Thyroid gland (tissue), 4 donors: ENCODE results near the gene GANC. TPM values are rescaled to one million over a fixed set of nuclear protein-coding genes. Genes with fewer than 3 reads are reported as not detected.
"Not testable (repeated sequence)": the region's sequence is repeated elsewhere in the genome, so short reads cannot be mapped to it uniquely, and the experiment has no call there.

Experiments
- DNase-seq, 2 donors: peaks; one replicate each; pipeline ENCODE4 v3.0.0-alpha.2; 2019
- H3K27ac ChIP-seq, 3 donors: fragments of 200-600 bp; sonication (generic); 1 replicate in 2 of 3; 2 replicates in 1 of 3; pipeline ENCODE4 v1.5.1; 2016 to 2019; ENCODE audit warnings: mild to moderate bottlenecking in 1 of 3, moderate library complexity in 1 of 3
- H3K27me3 ChIP-seq: fragments of 200-600 bp; sonication (generic); one replicate; pipeline ENCODE4 v1.5.1; 2019
- H3K36me3 ChIP-seq, 2 donors: fragments of 200-600 bp; sonication (generic); one replicate each; pipeline ENCODE4 v1.5.1; 2016 to 2019
- H3K4me1 ChIP-seq, 2 donors: fragments of 200-600 bp; sonication (generic); one replicate each; pipeline ENCODE4 v1.5.1; 2017 to 2019
- H3K4me3 ChIP-seq, 3 donors: fragments of 200-600 bp; sonication (generic); replicated peaks in 1 of 3; 1 replicate in 2 of 3; 2 replicates in 1 of 3; pipeline ENCODE4 v1.5.1; 2016; ENCODE audit warnings: mild to moderate bottlenecking in 1 of 3
- H3K9me3 ChIP-seq: fragments of 200-600 bp; sonication (generic); one replicate; pipeline ENCODE4 v1.5.1; 2017
- CTCF ChIP-seq, 6 experiments: fragments of 200-600 bp in 3 of 6; fragments of 450-650 bp in 3 of 6; sonication (generic) in 3 of 6; IDR thresholded peaks; one replicate each; pipeline ENCODE4 v1.5.1; 2016 to 2019; ENCODE audit warnings: antibody characterized with exemption in 6 of 6, mild to moderate bottlenecking in 2 of 6, inconsistent platforms in 1 of 6, moderate library complexity in 1 of 6
- POLR2A ChIP-seq, 2 donors: fragments of 450-650 bp; IDR thresholded peaks; one replicate each; pipeline ENCODE4 v1.6.1; 2017; ENCODE audit warnings: antibody characterized with exemption in 2 of 2, mild to moderate bottlenecking in 2 of 2, moderate library complexity in 1 of 2
- WGBS, 2 donors: methylation state at CpG; one replicate each; pipeline ENCODE4 v1.1.5; 2017; 5-methylcytosine and 5-hydroxymethylcytosine counted together
- intact Hi-C: fragments of 100-400 bp; cut with DNase I; formaldehyde crosslinking; loops from one replicate; pipeline ENCODE4 v1.15.1; 2023
- total RNA-seq, 4 donors: library from RNA; depleted of rRNA; stranded (reverse); fragments of >200 nt; gene quantifications; one replicate each; pipeline ENCODE4 v1.2.3, GENCODE V29; 2016

Gene GANC
- total RNA-seq, 4 donors from 2014 or later, result 19.9 to 49.4 (median 22.2) TPM

- H3K4me3 ChIP-seq, result no peak overlapping the region
- H3K9me3 ChIP-seq, result no peaks in the 10 kb centered on the region
- TF ChIP-seq CTCF (IDR thresholded peaks at IDR 0.05) (no peak), POLR2A (IDR thresholded peaks at IDR 0.05) (no peak)
- no peak overlapping the region for H3K27ac ChIP-seq
- no peak for DNase-seq
- WGBS, 2 donors, result 92% methylated on average over 1 of the region's 1 CpG
- H3K27me3 ChIP-seq, result no peaks in the 10 kb centered on the region
- intact Hi-C loops, result no loop called here
- H3K36me3 ChIP-seq, result peaks cover 0 to 12% of the 10 kb centered on the region in 2 donors
- no peaks in the 10 kb centered on the region for H3K4me1 ChIP-seq
Measured at GRCh38 chr15:42314818-42315217, 41.8 kb downstream of the GANC start.

- no peak for DNase-seq
- Histone ChIP-seq H3K27ac (no peak overlapping the region), H3K27me3 (no peaks in the 10 kb centered on the region), H3K36me3 (peaks cover 0 to 8% of the 10 kb centered on the region in 2 donors), H3K4me1 (no peaks in the 10 kb centered on the region), H3K4me3 (no peak overlapping the region), H3K9me3 (no peaks in the 10 kb centered on the region)
- TF ChIP-seq CTCF (IDR thresholded peaks at IDR 0.05) (no peak), POLR2A (IDR thresholded peaks at IDR 0.05) (no peak)
- intact Hi-C loops, result no loop called here
- WGBS, 2 donors, result 86 to 95% methylated on average over 1 of the region's 1 CpG
Measured at GRCh38 chr15:42315521-42315920, 42.5 kb downstream of the GANC start.

- 61 to 65% methylated on average over 11 of the region's 11 CpGs for WGBS, 2 donors
- H3K27ac ChIP-seq, H3K27me3 ChIP-seq, intact Hi-C loops, H3K4me1 ChIP-seq, H3K36me3 ChIP-seq, H3K4me3 ChIP-seq, DNase-seq, H3K9me3 ChIP-seq: not testable (repeated sequence)
Measured at GRCh38 chr15:42316282-42316805, 43.3 kb downstream of the GANC start.

GRCh38 chr15:42319206-42319605 is 46.2 kb downstream of the GANC start:
- no peaks in the 10 kb centered on the region for H3K9me3 ChIP-seq
- no peaks in the 10 kb centered on the region for H3K27me3 ChIP-seq
- H3K4me3 ChIP-seq, result no peak overlapping the region
- peaks cover 0 to 4% of the 10 kb centered on the region in 2 donors for H3K36me3 ChIP-seq
- H3K27ac ChIP-seq, result no peak overlapping the region
- DNase-seq, result peak; percentile 3 to 7
- no peaks in the 10 kb centered on the region for H3K4me1 ChIP-seq
- intact Hi-C loops, result no loop called here
- TF ChIP-seq CTCF (IDR thresholded peaks at IDR 0.05) (no peak), POLR2A (IDR thresholded peaks at IDR 0.05) (no peak)
- WGBS, 2 donors, result 96 to 98% methylated on average over 2 of the region's 2 CpGs

GRCh38 chr15:42324308-42324707 is 51.3 kb downstream of the GANC start:
- no peak for DNase-seq
- no peaks in the 10 kb centered on the region for H3K9me3 ChIP-seq
- no peak overlapping the region for H3K4me3 ChIP-seq
- TF ChIP-seq POLR2A (IDR thresholded peaks at IDR 0.05) (no peak), CTCF (IDR thresholded peaks at IDR 0.05) (no peak)
- H3K27me3 ChIP-seq, result no peaks in the 10 kb centered on the region
- intact Hi-C loops, result no loop called here
- H3K36me3 ChIP-seq, result peaks cover 0 to 9% of the 10 kb centered on the region in 2 donors
- 89% methylated on average over 4 of the region's 4 CpGs for WGBS, 2 donors
- no peaks in the 10 kb centered on the region for H3K4me1 ChIP-seq
- H3K27ac ChIP-seq, result no peak overlapping the region

- intact Hi-C loops, result no loop called here
- 79 to 86% methylated on average over 2 of the region's 2 CpGs for WGBS, 2 donors
- H3K36me3 ChIP-seq, result peaks cover 0 to 5% of the 10 kb centered on the region in 2 donors
Measured at GRCh38 chr15:42329161-42329560, 56.2 kb downstream of the GANC start.

More at GRCh38 chr15:42329161-42329560, 56.2 kb downstream of the GANC start:
- TF ChIP-seq CTCF (IDR thresholded peaks at IDR 0.05), result no peak
- no peak for TF ChIP-seq POLR2A (IDR thresholded peaks at IDR 0.05)
- Histone ChIP-seq H3K27ac (no peak overlapping the region), H3K4me1 (no peaks in the 10 kb centered on the region), H3K4me3 (no peak overlapping the region), H3K9me3 (no peaks in the 10 kb centered on the region), H3K27me3 (no peaks in the 10 kb centered on the region)
- DNase-seq, result no peak
